ENCODE data around the gene ADD3.
"Not testable (repeated sequence)": the region's sequence is repeated elsewhere in the genome, so short reads cannot be mapped to it uniquely, and the experiment has no call there.

ADD3 gene

GRCh38 chr10:109979215-109979614 lies 28.6 kb upstream of the ADD3 start:
- peaks cover 18% of the 10 kb centered on the region for H3K4me1 ChIP-seq (ENCODE audit: insufficient read depth, low read length)
- no peak overlapping the region for H3K4me3 ChIP-seq (ENCODE audit: low read depth in 1 of 2, low read length in 2 of 2)
- no peaks in the 10 kb centered on the region for H3K27me3 ChIP-seq (ENCODE audit: control insufficient read depth in 1 of 2, insufficient read depth in 2 of 2, low read length in 2 of 2)
- H3K9me3 ChIP-seq (ENCODE audit: low read length) = no peaks in the 10 kb centered on the region
- no peak overlapping the region for H3K9ac ChIP-seq (ENCODE audit: low read length)
- no peak overlapping the region for H3K27ac ChIP-seq (ENCODE audit: low read depth, low read length)
- H3K36me3 ChIP-seq (ENCODE audit: insufficient read depth, low read length) = no peaks in the 10 kb centered on the region

- H3K36me3 ChIP-seq (ENCODE audit: insufficient read depth, low read length) = no peaks in the 10 kb centered on the region
- no peaks in the 10 kb centered on the region for H3K9me3 ChIP-seq (ENCODE audit: low read length)
- no peak overlapping the region for H3K27ac ChIP-seq (ENCODE audit: low read depth, low read length)
- no peak overlapping the region for H3K4me3 ChIP-seq (ENCODE audit: low read depth in 1 of 2, low read length in 2 of 2)
- peaks cover 12% of the 10 kb centered on the region for H3K4me1 ChIP-seq (ENCODE audit: insufficient read depth, low read length)
- H3K27me3 ChIP-seq (ENCODE audit: control insufficient read depth in 1 of 2, insufficient read depth in 2 of 2, low read length in 2 of 2) = no peaks in the 10 kb centered on the region
- no peak overlapping the region for H3K9ac ChIP-seq (ENCODE audit: low read length)
Observed at GRCh38 chr10:109981650-109982049, 26.1 kb upstream of the ADD3 start.

- H3K27me3 ChIP-seq (ENCODE audit: control insufficient read depth in 1 of 2, insufficient read depth in 2 of 2, low read length in 2 of 2) = no peaks in the 10 kb centered on the region
- H3K9ac ChIP-seq (ENCODE audit: low read length) = no peak overlapping the region
- no peaks in the 10 kb centered on the region for H3K9me3 ChIP-seq (ENCODE audit: low read length)
- H3K36me3 ChIP-seq (ENCODE audit: insufficient read depth, low read length) = no peaks in the 10 kb centered on the region
- H3K4me1 ChIP-seq (ENCODE audit: insufficient read depth, low read length) = peaks cover 10% of the 10 kb centered on the region
- no peak overlapping the region for H3K4me3 ChIP-seq (ENCODE audit: low read depth in 1 of 2, low read length in 2 of 2)
- H3K27ac ChIP-seq (ENCODE audit: low read depth, low read length) = no peak overlapping the region
Observed at GRCh38 chr10:109982123-109982522, 25.7 kb upstream of the ADD3 start.

GRCh38 chr10:109982812-109983211 lies 25.0 kb upstream of the ADD3 start:
- Histone ChIP-seq H3K27me3 (ENCODE audit: control insufficient read depth in 1 of 2, insufficient read depth in 2 of 2, low read length in 2 of 2) (no peaks in the 10 kb centered on the region), H3K9me3 (ENCODE audit: low read length) (no peaks in the 10 kb centered on the region), H3K4me3 (ENCODE audit: low read depth in 1 of 2, low read length in 2 of 2) (no peak overlapping the region), H3K36me3 (ENCODE audit: insufficient read depth, low read length) (no peaks in the 10 kb centered on the region), H3K4me1 (ENCODE audit: insufficient read depth, low read length) (peaks cover 3% of the 10 kb centered on the region), H3K9ac (ENCODE audit: low read length) (no peak overlapping the region), H3K27ac (ENCODE audit: low read depth, low read length) (no peak overlapping the region)

GRCh38 chr10:109984013-109984412 lies 23.8 kb upstream of the ADD3 start:
- Histone ChIP-seq H3K27ac (ENCODE audit: low read depth, low read length) (no peak overlapping the region), H3K4me1 (ENCODE audit: insufficient read depth, low read length) (peaks cover 4% of the 10 kb centered on the region), H3K36me3 (ENCODE audit: insufficient read depth, low read length) (no peaks in the 10 kb centered on the region), H3K9me3 (ENCODE audit: low read length) (no peaks in the 10 kb centered on the region), H3K27me3 (ENCODE audit: control insufficient read depth in 1 of 2, insufficient read depth in 2 of 2, low read length in 2 of 2) (no peaks in the 10 kb centered on the region), H3K9ac (ENCODE audit: low read length) (no peak overlapping the region), H3K4me3 (ENCODE audit: low read depth in 1 of 2, low read length in 2 of 2) (no peak overlapping the region)

- not testable (repeated sequence) for H3K36me3 ChIP-seq (ENCODE audit: insufficient read depth, low read length); H3K9ac ChIP-seq (ENCODE audit: low read length); H3K4me3 ChIP-seq (ENCODE audit: low read depth in 1 of 2, low read length in 2 of 2); H3K27ac ChIP-seq (ENCODE audit: low read depth, low read length); H3K4me1 ChIP-seq (ENCODE audit: insufficient read depth, low read length); H3K27me3 ChIP-seq (ENCODE audit: control insufficient read depth in 1 of 2, insufficient read depth in 2 of 2, low read length in 2 of 2); H3K9me3 ChIP-seq (ENCODE audit: low read length)
Observed at GRCh38 chr10:109985768-109986167, 22.0 kb upstream of the ADD3 start.

GRCh38 chr10:109987452-109988211 lies 20.2 kb upstream of the ADD3 start:
- H3K36me3 ChIP-seq (ENCODE audit: insufficient read depth, low read length) = no peaks in the 10 kb centered on the region
- H3K9me3 ChIP-seq (ENCODE audit: low read length) = no peaks in the 10 kb centered on the region
- H3K27ac ChIP-seq (ENCODE audit: low read depth, low read length) = no peak overlapping the region
- no peaks in the 10 kb centered on the region for H3K27me3 ChIP-seq (ENCODE audit: control insufficient read depth in 1 of 2, insufficient read depth in 2 of 2, low read length in 2 of 2)
- H3K9ac ChIP-seq (ENCODE audit: low read length) = no peak overlapping the region
- H3K4me3 ChIP-seq (ENCODE audit: low read depth in 1 of 2, low read length in 2 of 2) = no peak overlapping the region
- peaks cover 4% of the 10 kb centered on the region for H3K4me1 ChIP-seq (ENCODE audit: insufficient read depth, low read length)

- Histone ChIP-seq H3K4me1 (ENCODE audit: insufficient read depth, low read length) (peaks cover 4% of the 10 kb centered on the region), H3K9me3 (ENCODE audit: low read length) (no peaks in the 10 kb centered on the region), H3K27ac (ENCODE audit: low read depth, low read length) (no peak overlapping the region), H3K9ac (ENCODE audit: low read length) (no peak overlapping the region), H3K36me3 (ENCODE audit: insufficient read depth, low read length) (no peaks in the 10 kb centered on the region), H3K4me3 (ENCODE audit: low read depth in 1 of 2, low read length in 2 of 2) (no peak overlapping the region), H3K27me3 (ENCODE audit: control insufficient read depth in 1 of 2, insufficient read depth in 2 of 2, low read length in 2 of 2) (no peaks in the 10 kb centered on the region)
Observed at GRCh38 chr10:109988212-109988596, 19.6 kb upstream of the ADD3 start.

GRCh38 chr10:109991266-109991855 lies 16.4 kb upstream of the ADD3 start:
- Histone ChIP-seq H3K9ac (ENCODE audit: low read length) (no peak overlapping the region), H3K36me3 (ENCODE audit: insufficient read depth, low read length) (no peaks in the 10 kb centered on the region), H3K4me3 (ENCODE audit: low read depth in 1 of 2, low read length in 2 of 2) (no peak overlapping the region), H3K27me3 (ENCODE audit: control insufficient read depth in 1 of 2, insufficient read depth in 2 of 2, low read length in 2 of 2) (no peaks in the 10 kb centered on the region), H3K4me1 (ENCODE audit: insufficient read depth, low read length) (peaks cover 5% of the 10 kb centered on the region), H3K9me3 (ENCODE audit: low read length) (no peaks in the 10 kb centered on the region), H3K27ac (ENCODE audit: low read depth, low read length) (no peak overlapping the region)

- no peak overlapping the region for H3K4me3 ChIP-seq (ENCODE audit: low read depth in 1 of 2, low read length in 2 of 2)
- H3K27ac ChIP-seq (ENCODE audit: low read depth, low read length) = no peak overlapping the region
- no peaks in the 10 kb centered on the region for H3K27me3 ChIP-seq (ENCODE audit: control insufficient read depth in 1 of 2, insufficient read depth in 2 of 2, low read length in 2 of 2)
Observed at GRCh38 chr10:109992485-109992884, 15.3 kb upstream of the ADD3 start.

GRCh38 chr10:109993551-109994330 lies 14.0 kb upstream of the ADD3 start:
- H3K4me3 ChIP-seq (ENCODE audit: low read depth in 1 of 2, low read length in 2 of 2) = no peak overlapping the region
- no peaks in the 10 kb centered on the region for H3K27me3 ChIP-seq (ENCODE audit: control insufficient read depth in 1 of 2, insufficient read depth in 2 of 2, low read length in 2 of 2)
- H3K4me1 ChIP-seq (ENCODE audit: insufficient read depth, low read length) = peaks cover 7% of the 10 kb centered on the region
- no peaks in the 10 kb centered on the region for H3K36me3 ChIP-seq (ENCODE audit: insufficient read depth, low read length)
- no peak overlapping the region for H3K27ac ChIP-seq (ENCODE audit: low read depth, low read length)
- H3K9me3 ChIP-seq (ENCODE audit: low read length) = no peaks in the 10 kb centered on the region
- no peak overlapping the region for H3K9ac ChIP-seq (ENCODE audit: low read length)

More at GRCh38 chr10:109992485-109992884, 15.3 kb upstream of the ADD3 start:
- Histone ChIP-seq H3K9ac (ENCODE audit: low read length) (no peak overlapping the region), H3K36me3 (ENCODE audit: insufficient read depth, low read length) (no peaks in the 10 kb centered on the region), H3K4me1 (ENCODE audit: insufficient read depth, low read length) (peaks cover 11% of the 10 kb centered on the region), H3K9me3 (ENCODE audit: low read length) (no peaks in the 10 kb centered on the region)

Measured in muscle layer of colon (tissue), 2 donors.